ENCODE results near the gene TTC3.

- TF ChIP-seq, protein P1, sequence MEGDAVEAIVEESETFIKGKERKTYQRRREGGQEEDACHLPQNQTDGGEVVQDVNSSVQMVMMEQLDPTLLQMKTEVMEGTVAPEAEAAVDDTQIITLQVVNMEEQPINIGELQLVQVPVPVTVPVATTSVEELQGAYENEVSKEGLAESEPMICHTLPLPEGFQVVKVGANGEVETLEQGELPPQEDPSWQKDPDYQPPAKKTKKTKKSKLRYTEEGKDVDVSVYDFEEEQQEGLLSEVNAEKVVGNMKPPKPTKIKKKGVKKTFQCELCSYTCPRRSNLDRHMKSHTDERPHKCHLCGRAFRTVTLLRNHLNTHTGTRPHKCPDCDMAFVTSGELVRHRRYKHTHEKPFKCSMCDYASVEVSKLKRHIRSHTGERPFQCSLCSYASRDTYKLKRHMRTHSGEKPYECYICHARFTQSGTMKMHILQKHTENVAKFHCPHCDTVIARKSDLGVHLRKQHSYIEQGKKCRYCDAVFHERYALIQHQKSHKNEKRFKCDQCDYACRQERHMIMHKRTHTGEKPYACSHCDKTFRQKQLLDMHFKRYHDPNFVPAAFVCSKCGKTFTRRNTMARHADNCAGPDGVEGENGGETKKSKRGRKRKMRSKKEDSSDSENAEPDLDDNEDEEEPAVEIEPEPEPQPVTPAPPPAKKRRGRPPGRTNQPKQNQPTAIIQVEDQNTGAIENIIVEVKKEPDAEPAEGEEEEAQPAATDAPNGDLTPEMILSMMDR (IDR thresholded peaks at IDR 0.05; ENCODE audit: borderline replicate concordance, extremely low read depth, low read length, poor library complexity, severe bottlenecking), result no peak
- no peak for TF ChIP-seq EZH2 (IDR thresholded peaks at IDR 0.05; ENCODE audit: borderline replicate concordance, low read depth, low read length, severe bottlenecking)
These were observed 7.4 kb upstream of the TTC3 start for GRCh38 chr21:37065561-37066177.

All from DND-41 (cell line).